Measurements from ENCODE around the gene SCARB1. TPM values are rescaled to one million over a fixed set of nuclear protein-coding genes. Genes with fewer than 3 reads are reported as not detected.
A peak's percentile ranks its signal among the peaks of the same experiment; 100 is the strongest.

Gene SCARB1
- total RNA-seq, 1 donor: 11.3 TPM

DNA sequence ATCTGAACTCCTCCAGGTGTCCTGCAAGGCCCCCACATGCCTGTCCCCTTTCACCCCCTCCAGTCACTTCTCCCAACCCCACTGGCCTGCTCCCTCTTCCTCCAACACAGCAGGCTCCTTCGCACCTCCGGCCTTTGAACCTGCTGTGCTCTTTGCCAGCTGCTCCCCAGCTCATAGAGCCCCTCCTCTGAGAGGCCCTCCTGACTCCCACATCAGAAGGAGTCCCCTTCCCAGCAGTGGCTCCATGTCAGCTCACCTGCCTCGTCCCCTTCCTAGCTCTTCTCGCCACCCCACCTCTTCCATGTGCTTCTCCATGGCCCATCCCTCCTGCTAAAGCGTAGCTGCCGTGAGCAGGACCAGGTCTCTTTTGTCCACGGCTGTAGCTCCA lies 22.1 kb downstream of the SCARB1 start:
- TF ChIP-seq, protein P1, sequence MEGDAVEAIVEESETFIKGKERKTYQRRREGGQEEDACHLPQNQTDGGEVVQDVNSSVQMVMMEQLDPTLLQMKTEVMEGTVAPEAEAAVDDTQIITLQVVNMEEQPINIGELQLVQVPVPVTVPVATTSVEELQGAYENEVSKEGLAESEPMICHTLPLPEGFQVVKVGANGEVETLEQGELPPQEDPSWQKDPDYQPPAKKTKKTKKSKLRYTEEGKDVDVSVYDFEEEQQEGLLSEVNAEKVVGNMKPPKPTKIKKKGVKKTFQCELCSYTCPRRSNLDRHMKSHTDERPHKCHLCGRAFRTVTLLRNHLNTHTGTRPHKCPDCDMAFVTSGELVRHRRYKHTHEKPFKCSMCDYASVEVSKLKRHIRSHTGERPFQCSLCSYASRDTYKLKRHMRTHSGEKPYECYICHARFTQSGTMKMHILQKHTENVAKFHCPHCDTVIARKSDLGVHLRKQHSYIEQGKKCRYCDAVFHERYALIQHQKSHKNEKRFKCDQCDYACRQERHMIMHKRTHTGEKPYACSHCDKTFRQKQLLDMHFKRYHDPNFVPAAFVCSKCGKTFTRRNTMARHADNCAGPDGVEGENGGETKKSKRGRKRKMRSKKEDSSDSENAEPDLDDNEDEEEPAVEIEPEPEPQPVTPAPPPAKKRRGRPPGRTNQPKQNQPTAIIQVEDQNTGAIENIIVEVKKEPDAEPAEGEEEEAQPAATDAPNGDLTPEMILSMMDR (IDR thresholded peaks at IDR 0.05; ENCODE audit: insufficient read depth, low read length): no peak
- no peak overlapping the region for H3K4me3 ChIP-seq (ENCODE audit: low read depth, low read length)

DNA sequence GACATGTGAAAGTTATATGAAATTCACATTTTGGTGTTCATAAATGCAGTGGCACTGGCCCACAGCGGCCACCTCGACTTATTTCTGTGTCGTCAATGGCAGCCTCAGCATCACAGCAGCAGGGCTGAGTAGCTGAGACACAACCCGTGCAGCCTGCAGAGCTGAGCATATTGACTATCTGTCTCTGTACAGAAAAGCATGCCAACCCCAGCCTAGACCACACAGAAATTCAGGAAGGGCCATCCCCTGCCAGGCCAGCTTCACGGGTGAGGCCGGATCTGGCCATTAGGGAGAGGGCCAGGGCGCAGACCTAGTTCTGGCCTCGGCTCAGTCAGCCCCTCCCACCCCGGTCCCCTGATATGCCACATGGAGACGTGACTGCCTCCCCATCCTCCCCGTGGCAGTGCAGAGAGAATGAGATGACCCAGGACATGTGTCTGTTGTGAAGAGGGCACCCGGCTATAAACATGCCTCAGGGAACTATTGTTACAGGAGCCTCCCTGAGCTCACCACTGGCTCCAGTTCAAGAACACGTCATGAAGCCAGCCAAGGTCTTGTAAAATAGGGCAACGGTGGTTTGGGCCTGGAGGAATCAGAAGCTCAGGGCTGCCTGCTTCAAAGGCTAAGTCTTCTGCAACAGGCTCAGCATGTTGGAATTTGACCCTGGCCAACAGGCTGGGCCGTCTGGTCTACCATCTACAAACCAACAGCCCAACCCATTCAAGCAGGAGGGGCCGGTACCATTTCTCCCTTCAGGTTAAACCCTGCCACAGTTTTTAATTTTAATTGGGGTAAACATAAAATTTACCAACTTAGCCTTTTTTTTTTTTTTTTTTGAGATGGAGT lies 25.5 kb downstream of the SCARB1 start:
- TF ChIP-seq, protein P1 (IDR thresholded peaks at IDR 0.05; ENCODE audit: insufficient read depth, low read length): no peak
- no peak overlapping the region for H3K4me3 ChIP-seq (ENCODE audit: low read depth, low read length)
- DNase-seq (ENCODE audit: low read depth): peak; percentile 98

More for the DNA sequence above, 22.1 kb downstream of the SCARB1 start:
- DNase-seq (ENCODE audit: low read depth): no peak

DNA sequence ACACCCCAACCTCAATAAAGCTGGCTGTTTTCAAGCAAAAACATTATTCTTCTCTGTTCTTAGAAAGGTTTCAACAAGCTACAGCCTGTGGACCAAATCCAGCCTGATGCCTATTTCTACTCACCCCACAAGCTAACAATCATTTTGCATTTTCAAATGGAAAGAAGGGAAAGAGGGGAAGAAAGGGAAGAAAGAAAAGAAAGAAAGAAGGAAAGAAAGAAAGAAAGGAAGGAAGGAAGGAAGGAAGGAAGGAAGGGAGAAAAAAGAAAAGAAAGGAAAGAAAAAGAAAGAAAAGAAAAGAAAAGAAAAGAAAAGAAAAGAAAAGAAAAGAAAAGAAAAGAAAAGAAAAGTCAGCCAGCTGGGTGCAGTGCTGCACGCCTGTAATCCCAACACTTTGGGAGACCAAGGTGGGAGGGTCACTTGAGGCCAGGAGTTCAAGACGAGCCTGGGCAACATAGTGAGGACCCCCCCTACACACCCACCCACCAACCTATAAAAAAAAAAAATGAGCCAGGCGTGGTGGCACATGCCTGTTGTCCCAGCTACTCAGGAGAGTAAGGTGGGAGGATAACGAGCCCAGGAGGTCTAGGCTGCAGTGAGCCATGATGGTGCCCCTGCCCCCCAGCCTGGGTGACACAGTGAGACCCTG lies 26.3 kb downstream of the SCARB1 start:
- TF ChIP-seq, protein P1 (IDR thresholded peaks at IDR 0.05; ENCODE audit: insufficient read depth, low read length): no peak
- no peak for DNase-seq (ENCODE audit: low read depth)
- no peak overlapping the region for H3K4me3 ChIP-seq (ENCODE audit: low read depth, low read length)

DNA sequence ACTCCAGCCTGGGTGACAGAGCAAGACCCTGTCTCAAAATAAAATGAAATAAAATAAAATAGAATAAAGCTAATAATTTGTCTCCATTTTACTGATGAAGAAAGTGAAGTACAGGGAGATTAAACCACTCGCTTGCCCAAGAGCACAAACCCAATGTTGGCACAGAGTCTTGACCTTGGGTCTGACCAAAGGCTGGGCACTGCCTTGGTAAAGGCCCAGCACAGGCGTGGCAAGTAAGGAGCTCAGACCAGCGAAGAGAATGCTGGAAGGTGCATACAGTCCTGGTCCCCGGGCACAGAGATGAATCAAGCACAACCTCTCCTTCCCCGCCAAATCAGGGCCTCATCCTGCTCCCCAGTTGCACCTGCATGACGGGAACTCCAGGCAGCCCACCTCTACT lies 26.9 kb downstream of the SCARB1 start:
- no peak overlapping the region for H3K4me3 ChIP-seq (ENCODE audit: low read depth, low read length)
- TF ChIP-seq, protein P1 (IDR thresholded peaks at IDR 0.05; ENCODE audit: insufficient read depth, low read length): no peak
- no peak for DNase-seq (ENCODE audit: low read depth)

DNA sequence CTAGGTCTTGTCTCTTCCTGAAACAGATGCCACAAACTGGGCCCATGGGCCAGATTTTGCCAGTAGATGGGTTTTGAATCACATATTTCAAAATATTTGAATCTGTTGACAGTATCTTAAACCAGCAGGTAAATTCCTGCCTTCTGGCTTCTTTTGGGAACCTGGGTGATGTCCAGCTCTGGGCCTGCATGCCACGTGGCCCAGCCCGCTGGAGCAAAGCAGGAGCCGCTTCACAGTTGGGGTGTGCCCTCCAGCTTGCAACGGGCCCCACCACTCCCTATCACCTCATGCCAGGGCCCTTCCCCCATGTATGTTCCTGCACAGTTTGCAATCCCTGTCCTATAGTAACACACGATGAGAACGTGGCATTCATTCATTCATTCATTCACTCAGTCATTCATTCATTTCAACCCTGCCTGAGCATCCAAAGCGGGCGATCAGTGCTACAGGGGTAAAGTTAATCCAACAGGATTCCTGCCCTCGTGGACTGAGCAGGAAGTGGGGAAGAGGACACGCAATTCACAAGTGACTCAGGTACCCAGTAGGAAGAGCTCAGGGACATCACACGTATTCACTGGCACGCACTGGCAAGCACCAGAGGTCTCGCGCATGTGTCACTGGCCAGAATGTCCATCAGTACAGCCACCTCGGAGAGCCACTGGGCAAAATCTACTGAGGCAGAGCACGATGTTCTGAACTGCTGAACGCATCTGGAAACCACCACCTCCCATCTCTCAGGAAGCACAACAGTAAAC lies 27.8 kb downstream of the SCARB1 start:
- TF ChIP-seq, protein P1 (IDR thresholded peaks at IDR 0.05; ENCODE audit: insufficient read depth, low read length): no peak
- DNase-seq (ENCODE audit: low read depth): no peak
- no peak overlapping the region for H3K4me3 ChIP-seq (ENCODE audit: low read depth, low read length)

GRCh38 chr12:124834822-124835221 lies 28.8 kb downstream of the SCARB1 start:
- H3K4me3 ChIP-seq (ENCODE audit: low read depth, low read length): no peak overlapping the region
- no peak for DNase-seq (ENCODE audit: low read depth)

More at GRCh38 chr12:124834822-124835221, 28.8 kb downstream of the SCARB1 start:
- TF ChIP-seq, protein P1 (IDR thresholded peaks at IDR 0.05; ENCODE audit: insufficient read depth, low read length): no peak
